Measurements from ENCODE around the gene DNAJC7.
"Not testable (repeated sequence)": the region's sequence is repeated elsewhere in the genome, so short reads cannot be mapped to it uniquely, and the experiment has no call there.

DNAJC7 gene

GRCh38 chr17:42010898-42011516, 6.2 kb downstream of the DNAJC7 start:
- no peak for DNase-seq

GRCh38 chr17:42010266-42010680, 7.0 kb downstream of the DNAJC7 start:
- DNase-seq: not testable (repeated sequence)

- no peak for DNase-seq
Observed at GRCh38 chr17:42009170-42009569, 8.1 kb downstream of the DNAJC7 start.

- no peak for DNase-seq
Observed at GRCh38 chr17:42005166-42005565, 12.1 kb downstream of the DNAJC7 start.

GRCh38 chr17:42002792-42003301, 14.4 kb downstream of the DNAJC7 start:
- no peak for DNase-seq

GRCh38 chr17:42002175-42002791, 15.0 kb downstream of the DNAJC7 start:
- no peak for DNase-seq

GRCh38 chr17:42001729-42002128, 15.5 kb downstream of the DNAJC7 start:
- no peak for DNase-seq

GRCh38 chr17:42000413-42001133, 16.7 kb downstream of the DNAJC7 start:
- DNase-seq: no peak

GRCh38 chr17:41998497-41998896, 18.7 kb downstream of the DNAJC7 start:
- no peak for DNase-seq

GRCh38 chr17:41996855-41997164, 20.4 kb downstream of the DNAJC7 start:
- no peak for DNase-seq

GRCh38 chr17:41992576-41992975, 24.7 kb downstream of the DNAJC7 start:
- DNase-seq: no peak

- no peak for DNase-seq
Observed at GRCh38 chr17:41989702-41990419, 27.4 kb downstream of the DNAJC7 start.

- DNase-seq: no peak
Observed at GRCh38 chr17:41988418-41988817, 28.8 kb downstream of the DNAJC7 start.

- peak in 1 of 3 experiments; percentile 86 for DNase-seq
Observed at GRCh38 chr17:41987642-41988041, 29.6 kb downstream of the DNAJC7 start.

GRCh38 chr17:41986634-41987033, 30.6 kb downstream of the DNAJC7 start:
- DNase-seq: no peak

GRCh38 chr17:41985919-41986318, 31.3 kb downstream of the DNAJC7 start:
- no peak for DNase-seq

GRCh38 chr17:41984454-41984853, 32.8 kb downstream of the DNAJC7 start:
- DNase-seq: no peak

GRCh38 chr17:41982026-41982760, 35.0 kb downstream of the DNAJC7 start:
- no peak for DNase-seq

- no peak for DNase-seq
Observed at GRCh38 chr17:41977991-41978390, 39.2 kb downstream of the DNAJC7 start.

- DNase-seq: no peak
Observed at GRCh38 chr17:41976142-41976768, 41.0 kb downstream of the DNAJC7 start.

- DNase-seq: no peak
Observed at GRCh38 chr17:41975099-41976083, 41.8 kb downstream of the DNAJC7 start.

All from NCI-H1417 (cell line).